Neural cell (in vitro differentiated cells): ENCODE results near the gene RPL18.

ENCODE experiments used
- CTCF ChIP-seq: fragments of 450-650 bp; IDR thresholded peaks from 2 replicates; pipeline ENCODE4 v1.5.1; 2014; ENCODE audit warnings: antibody characterized with exemption, mild to moderate bottlenecking, moderate library complexity; ENCODE audit not compliant: poor library complexity, severe bottlenecking
- EZH2 ChIP-seq: fragments of 200-600, 300-800 bp; shearing (Covaris generic), sonication (generic); IDR thresholded peaks from 2 replicates; pipeline ENCODE4 v1.6.1; 2014; ENCODE audit warnings: antibody characterized with exemption, low read length, borderline replicate concordance, mild to moderate bottlenecking; ENCODE audit not compliant: insufficient read depth, poor library complexity, severe bottlenecking

DNA sequence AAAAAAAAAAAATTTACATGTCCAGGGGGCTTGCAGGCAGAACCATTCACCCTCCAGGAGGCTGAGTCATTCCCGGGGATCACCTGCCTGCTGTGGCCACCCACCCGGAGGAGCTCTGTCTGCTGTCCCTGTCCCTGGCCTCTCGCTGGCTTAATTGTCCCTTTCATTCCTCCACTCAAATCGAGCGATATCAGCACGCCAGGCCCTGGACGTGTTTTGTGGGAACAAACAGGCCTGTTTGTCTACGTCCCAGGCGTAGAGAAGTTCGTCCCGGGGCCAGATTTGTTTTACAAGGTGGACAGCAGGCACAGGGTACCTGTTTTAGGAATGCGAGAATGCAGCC is 45.8 kb downstream of the RPL18 start:
- TF ChIP-seq EZH2 (no peak), CTCF (no peak)
